Common myeloid progenitor, CD34-positive (primary cell): Measurements from ENCODE around the gene ADAMTS17.

Source experiments
- CTCF ChIA-PET: fragments of 350-600 bp; sonication (Branson Sonifier 250); formaldehyde crosslinking; loops from one replicate; lab custom pipeline; 2021; ENCODE audit warnings: antibody characterized with exemption; lab: Charles Lee
- POLR2A ChIA-PET: fragments of 350-600 bp; sonication (Branson Sonifier 250); formaldehyde crosslinking; loops from one replicate; lab custom pipeline; 2021; ENCODE audit warnings: antibody characterized with exemption; lab: Charles Lee
- DNase-seq, 3 donors: peaks; one replicate each; pipeline versions ENCODE4 v3.0.0 to v3.0.0-alpha.2; 2013
- H3K27ac ChIP-seq, 2 experiments: 1 replicate in 1 of 2; 2 replicates in 1 of 2; pipeline ENCODE4 v1.7.0; 2013; ENCODE audit warnings: inconsistent platforms in 2 of 2, low read length in 2 of 2, mild to moderate bottlenecking in 2 of 2, low read depth in 1 of 2, moderate library complexity in 1 of 2; ENCODE audit not compliant: severe bottlenecking in 2 of 2, insufficient read depth in 1 of 2, poor library complexity in 1 of 2
- H3K27me3 ChIP-seq, 5 experiments: replicated peaks in 2 of 5; 1 replicate in 3 of 5; 2 replicates in 2 of 5; pipeline versions ENCODE4 v1.6.1 to v1.7.0; 2013; ENCODE audit warnings: low read length in 4 of 5, mild to moderate bottlenecking in 2 of 5, moderate library complexity in 2 of 5, inconsistent platforms in 1 of 5; ENCODE audit not compliant: insufficient read depth in 5 of 5, control insufficient read depth in 4 of 5
- H3K36me3 ChIP-seq, 4 experiments: 1 replicate in 2 of 4; 2 replicates in 2 of 4; pipeline versions ENCODE4 v1.6.1 to v1.7.0; 2013; ENCODE audit warnings: low read length in 3 of 4, control low read depth in 1 of 4, mild to moderate bottlenecking in 1 of 4; ENCODE audit not compliant: control insufficient read depth in 4 of 4, insufficient read depth in 4 of 4
- H3K4me1 ChIP-seq, 4 experiments: 1 replicate in 3 of 4; 2 replicates in 1 of 4; pipeline versions ENCODE4 v1.6.1 to v1.7.1; 2013; ENCODE audit warnings: low read length in 3 of 4, mild to moderate bottlenecking in 3 of 4, control low read depth in 1 of 4, inconsistent platforms in 1 of 4, moderate library complexity in 1 of 4; ENCODE audit not compliant: control insufficient read depth in 4 of 4, insufficient read depth in 4 of 4; ENCODE audit errors: control extremely low read depth in 1 of 4
- H3K4me3 ChIP-seq, 7 experiments: 1 replicate in 4 of 7; 2 replicates in 3 of 7; pipeline versions ENCODE4 v1.5.1 to v1.7.0; 2013; ENCODE audit warnings: mild to moderate bottlenecking in 7 of 7, low read length in 6 of 7, moderate library complexity in 6 of 7, inconsistent platforms in 2 of 7, low read depth in 2 of 7, control low read depth in 1 of 7; ENCODE audit not compliant: insufficient read depth in 4 of 7, control insufficient read depth in 1 of 7; ENCODE audit errors: extremely low read depth in 1 of 7
- H3K9me3 ChIP-seq, 5 experiments: 1 replicate in 4 of 5; 2 replicates in 1 of 5; pipeline versions ENCODE4 v1.6.1 to v1.7.1; 2013; ENCODE audit warnings: low read length in 4 of 5, mild to moderate bottlenecking in 2 of 5, inconsistent platforms in 1 of 5, low read depth in 1 of 5, moderate library complexity in 1 of 5; ENCODE audit not compliant: control insufficient read depth in 4 of 5, insufficient read depth in 2 of 5; ENCODE audit errors: control extremely low read depth in 1 of 5
- WGBS: methylation state at CpG from one replicate; pipeline ENCODE4 v1.1.5; 2013; ENCODE audit not compliant: insufficient coverage; 5-methylcytosine and 5-hydroxymethylcytosine counted together

Gene ADAMTS17

DNA sequence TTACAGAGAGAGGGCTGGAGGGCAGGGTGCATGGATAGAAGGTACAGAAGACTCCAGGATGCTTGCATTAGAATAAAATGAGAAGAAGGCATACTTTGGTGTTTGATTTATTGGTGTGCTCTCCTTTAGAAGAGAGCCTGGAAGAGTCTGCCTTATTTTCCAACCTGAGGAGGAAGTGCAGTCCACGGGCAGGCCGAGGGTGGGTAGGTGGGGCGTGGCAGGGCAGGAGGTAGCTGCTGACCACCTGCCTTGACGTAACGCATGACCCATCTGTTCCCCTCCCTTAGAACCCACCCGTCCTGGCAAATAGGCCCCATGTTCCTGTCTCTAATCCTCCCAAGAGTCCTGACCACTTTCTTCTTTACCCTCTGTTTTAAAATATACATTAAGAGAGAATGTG, 386.2 kb downstream of the ADAMTS17 start:
- H3K36me3 ChIP-seq, result no peaks in the 10 kb centered on the region
- H3K27ac ChIP-seq, result no peak overlapping the region
- 49% methylated on average over 3 of the region's 6 CpGs for WGBS
- CTCF ChIA-PET, result no interaction called here
- H3K27me3 ChIP-seq, result peaks cover 0 to 2% (median 2%) of the 10 kb centered on the region in 5 experiments
- DNase-seq, result no peak
- H3K4me1 ChIP-seq, result no peaks in the 10 kb centered on the region
- H3K4me3 ChIP-seq, result no peak overlapping the region
- POLR2A ChIA-PET, result no interaction called here
- H3K9me3 ChIP-seq, result peaks cover 0 to 2% (median 0%) of the 10 kb centered on the region in 5 experiments

DNA sequence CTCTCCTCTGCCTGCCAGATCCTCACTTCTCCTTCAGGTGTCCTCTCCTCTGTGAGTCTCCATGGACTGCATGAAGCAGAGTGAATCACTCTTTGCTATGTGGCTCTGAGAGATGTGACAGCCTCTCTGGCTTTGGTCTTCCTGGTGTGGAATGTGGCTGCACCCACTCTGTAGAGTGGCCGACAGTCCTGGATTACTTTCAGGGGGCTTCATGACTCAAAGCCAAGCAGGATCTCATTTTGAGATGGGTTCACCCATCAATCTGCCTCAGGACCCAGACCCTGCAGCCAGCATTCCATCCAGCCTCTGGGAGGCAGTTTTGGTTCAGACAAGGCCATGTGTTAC, 386.6 kb downstream of the ADAMTS17 start:
- Histone ChIP-seq H3K4me3 (no peak overlapping the region), H3K4me1 (no peaks in the 10 kb centered on the region), H3K36me3 (no peaks in the 10 kb centered on the region), H3K27me3 (peaks cover 0 to 2% (median 2%) of the 10 kb centered on the region in 5 experiments), H3K27ac (no peak overlapping the region), H3K9me3 (peaks cover 0 to 4% (median 0%) of the 10 kb centered on the region in 5 experiments)
- no peak for DNase-seq
- 80% methylated on average over 1 of the region's 1 CpG for WGBS
- ChIA-PET POLR2A (no interaction called here), CTCF (no interaction called here)

DNA sequence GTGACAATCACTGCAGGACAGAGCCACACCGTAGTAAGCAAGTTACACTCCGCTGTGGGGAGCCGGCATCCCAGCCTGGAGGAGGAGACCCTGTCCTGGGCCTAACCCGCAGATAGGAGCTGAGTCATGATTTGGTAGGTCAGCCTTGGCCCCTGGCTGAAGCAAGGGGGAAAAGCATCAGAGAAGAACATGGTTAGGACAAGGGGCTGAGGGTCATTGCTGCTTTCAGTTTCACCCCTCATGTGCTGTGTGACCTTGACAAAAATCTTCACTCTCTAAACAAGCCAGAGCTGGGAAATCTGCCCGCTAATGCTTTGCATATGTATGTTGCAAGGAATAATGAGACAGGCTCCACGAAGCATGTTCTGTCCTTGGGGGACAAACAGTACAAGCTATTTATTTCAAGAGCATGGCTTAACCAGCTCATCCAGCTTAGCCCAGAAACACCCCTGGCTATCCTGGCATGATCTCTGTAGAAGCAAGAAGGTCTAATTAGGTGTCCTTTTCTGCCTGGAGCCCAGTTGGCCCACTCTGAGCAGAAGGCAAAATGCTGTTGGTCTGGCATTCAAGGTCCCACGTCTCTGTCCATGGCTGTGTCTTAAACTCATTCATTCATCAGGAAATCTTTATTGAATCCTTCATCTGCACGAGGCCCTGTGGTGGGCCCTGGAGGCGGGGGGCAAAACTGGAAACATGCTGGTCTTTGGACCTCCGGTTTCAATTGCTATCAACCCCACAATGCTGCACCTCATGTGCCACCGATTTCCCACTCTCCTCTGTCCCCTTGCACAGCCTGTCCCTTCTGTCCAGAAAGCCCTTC, 387.2 kb downstream of the ADAMTS17 start:
- no peak for DNase-seq
- 85% methylated on average over 7 of the region's 11 CpGs for WGBS
- ChIA-PET CTCF (no interaction called here), POLR2A (no interaction called here)
- Histone ChIP-seq H3K36me3 (no peaks in the 10 kb centered on the region), H3K27ac (no peak overlapping the region), H3K9me3 (peaks cover 0 to 7% (median 0%) of the 10 kb centered on the region in 5 experiments), H3K4me1 (no peaks in the 10 kb centered on the region), H3K27me3 (peaks cover 0 to 2% (median 0%) of the 10 kb centered on the region in 5 experiments), H3K4me3 (no peak overlapping the region)

DNA sequence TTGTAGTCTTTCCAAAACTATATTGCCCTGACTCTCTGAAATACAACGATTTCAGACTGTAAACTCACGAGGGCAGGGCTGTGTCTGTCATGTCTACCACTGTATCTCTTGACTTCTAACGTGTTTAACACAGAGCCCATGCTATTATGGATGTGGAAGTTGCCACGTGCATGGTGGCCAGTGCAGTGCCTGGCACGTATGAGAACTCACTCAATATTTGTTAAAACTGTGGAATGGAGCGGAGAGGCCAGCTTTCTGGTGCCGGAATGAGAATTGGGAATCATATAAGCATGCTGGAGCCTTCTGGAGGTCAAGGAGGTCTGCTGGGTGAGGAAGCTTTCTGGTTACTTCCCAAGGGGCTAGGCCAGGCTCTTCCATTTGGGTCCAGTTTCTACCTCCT, 387.9 kb downstream of the ADAMTS17 start:
- Histone ChIP-seq H3K4me3 (no peak overlapping the region), H3K4me1 (no peaks in the 10 kb centered on the region), H3K27ac (no peak overlapping the region), H3K27me3 (peaks cover 0 to 2% (median 0%) of the 10 kb centered on the region in 5 experiments), H3K36me3 (no peaks in the 10 kb centered on the region), H3K9me3 (peaks cover 0 to 10% (median 0%) of the 10 kb centered on the region in 5 experiments)
- ChIA-PET POLR2A (no interaction called here), CTCF (no interaction called here)
- DNase-seq, result no peak
- 96% methylated on average over 7 of the region's 7 CpGs for WGBS

DNA sequence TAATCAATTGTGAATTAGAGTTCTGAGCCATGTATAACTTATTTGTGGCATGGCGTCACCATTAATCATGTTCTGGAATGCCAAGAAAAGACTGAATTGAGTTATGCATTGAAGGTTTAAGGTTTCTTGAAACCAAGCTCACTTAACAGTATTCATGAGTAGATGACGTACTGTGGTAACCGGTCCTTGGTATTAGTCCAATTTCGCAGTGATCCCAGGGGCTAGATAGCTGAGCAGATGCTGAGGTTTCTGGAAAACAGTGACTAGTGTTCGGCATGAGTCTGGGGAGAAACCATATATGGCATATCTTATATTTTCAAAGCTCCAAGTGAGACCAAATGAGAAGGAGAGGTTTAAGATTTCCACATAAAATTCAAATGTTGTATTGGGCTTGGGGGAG, 390.3 kb downstream of the ADAMTS17 start:
- H3K27me3 ChIP-seq, result peaks cover 0 to 2% (median 0%) of the 10 kb centered on the region in 5 experiments
- ChIA-PET CTCF (no interaction called here), POLR2A (no interaction called here)
- no peaks in the 10 kb centered on the region for H3K4me1 ChIP-seq
- H3K4me3 ChIP-seq, result no peak overlapping the region
- no peak overlapping the region for H3K27ac ChIP-seq
- H3K36me3 ChIP-seq, result no peaks in the 10 kb centered on the region
- DNase-seq, result no peak
- peaks cover 0 to 13% (median 0%) of the 10 kb centered on the region in 5 experiments for H3K9me3 ChIP-seq
- WGBS, result 91% methylated on average over 4 of the region's 5 CpGs

DNA sequence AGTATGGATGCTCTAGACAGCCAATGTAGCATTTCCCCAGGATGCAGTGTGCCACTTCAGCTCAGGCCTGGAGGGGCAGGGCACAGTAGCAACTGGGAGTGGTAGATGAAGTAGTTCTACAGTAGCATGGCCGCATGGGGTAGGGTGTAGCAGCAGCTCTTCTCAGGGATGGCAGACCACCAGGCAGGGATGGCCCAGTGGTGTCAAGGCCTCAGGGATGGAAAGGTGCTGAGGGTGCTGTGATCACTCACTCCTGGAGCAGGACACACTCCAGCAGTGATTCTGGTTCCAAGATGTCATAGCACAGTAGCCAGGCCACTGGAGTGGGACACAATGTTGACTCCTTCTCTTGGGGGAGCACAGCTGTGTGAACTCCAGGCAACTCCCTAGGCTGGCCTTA, 397.6 kb downstream of the ADAMTS17 start:
- no peaks in the 10 kb centered on the region for H3K36me3 ChIP-seq
- H3K27me3 ChIP-seq, result no peaks in the 10 kb centered on the region
- ChIA-PET CTCF (no interaction called here), POLR2A (no interaction called here)
- H3K9me3 ChIP-seq, result peaks cover 0 to 35% (median 10%) of the 10 kb centered on the region in 5 experiments
- no peak overlapping the region for H3K27ac ChIP-seq
- H3K4me3 ChIP-seq, result no peak overlapping the region
- no peak for DNase-seq
- whole genome bisulfite sequencing, result 100% methylated on average over 1 of the region's 1 CpG
- H3K4me1 ChIP-seq, result no peaks in the 10 kb centered on the region

DNA sequence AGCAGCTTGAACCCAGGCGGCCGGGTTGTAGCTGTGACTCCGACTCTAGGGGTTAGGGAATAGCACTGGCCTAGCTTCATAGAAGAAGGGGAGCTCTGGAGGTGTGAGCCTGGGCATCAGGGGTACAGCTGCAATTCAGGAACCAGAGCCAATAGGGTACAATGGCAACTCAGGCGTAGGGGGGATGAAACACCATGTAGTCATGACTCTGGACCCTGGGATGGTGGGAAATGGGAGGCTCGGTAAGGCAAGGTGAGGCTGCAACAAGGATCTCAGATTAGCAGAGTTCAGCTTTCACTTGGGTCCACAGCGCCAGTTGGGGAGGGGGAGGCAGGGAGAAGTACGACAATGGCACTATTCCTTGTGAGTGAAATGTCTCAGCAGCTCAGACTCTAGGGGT, 398.3 kb downstream of the ADAMTS17 start:
- Histone ChIP-seq H3K4me3 (no peak overlapping the region), H3K4me1 (no peaks in the 10 kb centered on the region), H3K27ac (no peak overlapping the region), H3K27me3 (no peaks in the 10 kb centered on the region), H3K36me3 (no peaks in the 10 kb centered on the region), H3K9me3 (peaks cover 0 to 35% (median 10%) of the 10 kb centered on the region in 5 experiments)
- 98% methylated on average over 7 of the region's 7 CpGs for WGBS
- no peak for DNase-seq
- POLR2A ChIA-PET, result no interaction called here
- CTCF ChIA-PET, result no interaction called here
